Measurements from ENCODE around the gene RELB. TPM values are rescaled to one million over a fixed set of nuclear protein-coding genes. Genes with fewer than 3 reads are reported as not detected.

Gene RELB
- total and polyA plus RNA-seq, 2 donors (not counting 1 experiment from before 2014, with no cell fraction given), result 2.3 to 11.7 TPM

- no peak overlapping the region for H3K4me3 ChIP-seq (replicated peaks in 1 of 4; ENCODE audit: control extremely low read depth in 1 of 4, insufficient read depth in 1 of 4, low read depth in 3 of 4, low read length in 4 of 4)
- H3K27ac ChIP-seq (ENCODE audit: insufficient read depth, low read length), result no peak overlapping the region
Measured at GRCh38 chr19:44975444-44975843, 25.8 kb upstream of the RELB start.

GRCh38 chr19:44984005-44984404 lies 17.3 kb upstream of the RELB start:
- Histone ChIP-seq H3K9me3 (ENCODE audit: control insufficient read depth, insufficient read depth, low read depth, low read length) (no peaks in the 10 kb centered on the region), H4K20me1 (ENCODE audit: control insufficient read depth, extremely low read depth, insufficient read depth, low read length) (no peaks in the 10 kb centered on the region), H3K27ac (ENCODE audit: insufficient read depth, low read length) (no peak overlapping the region), H2AFZ (ENCODE audit: low read length) (no peak overlapping the region), H3K4me2 (ENCODE audit: extremely low read depth, insufficient read depth, low read length) (no peak overlapping the region), H3K27me3 (ENCODE audit: control insufficient read depth, insufficient read depth, low read length) (no peaks in the 10 kb centered on the region), H3K4me1 (ENCODE audit: control insufficient read depth, extremely low read depth, insufficient read depth, low read length) (no peaks in the 10 kb centered on the region), H3K36me3 (ENCODE audit: control insufficient read depth, insufficient read depth, low read length) (peaks cover 18% of the 10 kb centered on the region), H3K9ac (ENCODE audit: insufficient read depth, low read length) (no peak overlapping the region), H3K4me3 (replicated peaks in 1 of 4; ENCODE audit: control extremely low read depth in 1 of 4, insufficient read depth in 1 of 4, low read depth in 3 of 4, low read length in 4 of 4) (no peak overlapping the region), H3K79me2 (ENCODE audit: control insufficient read depth, insufficient read depth, low read length) (no peaks in the 10 kb centered on the region)
- DNase-seq (ENCODE audit: low read depth in 2 of 2), result no peak
- no peak for TF ChIP-seq EZH2 (IDR thresholded peaks at IDR 0.05; ENCODE audit: low read length, missing control alignments)
- no peak for TF ChIP-seq CTCF (conservative IDR thresholded peaks at IDR 0.05 in 1 of 2, IDR thresholded peaks at IDR 0.05 in 1 of 2; ENCODE audit: low read depth in 1 of 2, low read length in 2 of 2)

More at GRCh38 chr19:44975444-44975843, 25.8 kb upstream of the RELB start:
- Histone ChIP-seq H3K79me2 (ENCODE audit: control insufficient read depth, insufficient read depth, low read length) (no peaks in the 10 kb centered on the region), H3K27me3 (ENCODE audit: control insufficient read depth, insufficient read depth, low read length) (no peaks in the 10 kb centered on the region), H3K36me3 (ENCODE audit: control insufficient read depth, insufficient read depth, low read length) (peaks cover 29% of the 10 kb centered on the region), H3K4me2 (ENCODE audit: extremely low read depth, insufficient read depth, low read length) (no peak overlapping the region), H3K4me1 (ENCODE audit: control insufficient read depth, extremely low read depth, insufficient read depth, low read length) (no peaks in the 10 kb centered on the region), H3K9ac (ENCODE audit: insufficient read depth, low read length) (no peak overlapping the region), H3K9me3 (ENCODE audit: control insufficient read depth, insufficient read depth, low read depth, low read length) (no peaks in the 10 kb centered on the region), H2AFZ (ENCODE audit: low read length) (no peak overlapping the region), H4K20me1 (ENCODE audit: control insufficient read depth, extremely low read depth, insufficient read depth, low read length) (no peaks in the 10 kb centered on the region)
- TF ChIP-seq CTCF (conservative IDR thresholded peaks at IDR 0.05 in 1 of 2, IDR thresholded peaks at IDR 0.05 in 1 of 2; ENCODE audit: low read depth in 1 of 2, low read length in 2 of 2), result no peak
- no peak for TF ChIP-seq EZH2 (IDR thresholded peaks at IDR 0.05; ENCODE audit: low read length, missing control alignments)
- no peak for DNase-seq (ENCODE audit: low read depth in 2 of 2)

- Histone ChIP-seq H3K79me2 (ENCODE audit: control insufficient read depth, insufficient read depth, low read length) (no peaks in the 10 kb centered on the region), H3K4me1 (ENCODE audit: control insufficient read depth, extremely low read depth, insufficient read depth, low read length) (no peaks in the 10 kb centered on the region), H3K4me2 (ENCODE audit: extremely low read depth, insufficient read depth, low read length) (no peak overlapping the region), H3K9ac (ENCODE audit: insufficient read depth, low read length) (no peak overlapping the region), H3K9me3 (ENCODE audit: control insufficient read depth, insufficient read depth, low read depth, low read length) (no peaks in the 10 kb centered on the region), H3K27ac (ENCODE audit: insufficient read depth, low read length) (no peak overlapping the region), H3K36me3 (ENCODE audit: control insufficient read depth, insufficient read depth, low read length) (peaks cover 13% of the 10 kb centered on the region), H3K4me3 (replicated peaks in 1 of 4; ENCODE audit: control extremely low read depth in 1 of 4, insufficient read depth in 1 of 4, low read depth in 3 of 4, low read length in 4 of 4) (no peak overlapping the region), H3K27me3 (ENCODE audit: control insufficient read depth, insufficient read depth, low read length) (no peaks in the 10 kb centered on the region), H2AFZ (ENCODE audit: low read length) (no peak overlapping the region), H4K20me1 (ENCODE audit: control insufficient read depth, extremely low read depth, insufficient read depth, low read length) (no peaks in the 10 kb centered on the region)
- TF ChIP-seq CTCF (conservative IDR thresholded peaks at IDR 0.05 in 1 of 2, IDR thresholded peaks at IDR 0.05 in 1 of 2; ENCODE audit: low read depth in 1 of 2, low read length in 2 of 2) (no peak), EZH2 (IDR thresholded peaks at IDR 0.05; ENCODE audit: low read length, missing control alignments) (no peak)
- DNase-seq (ENCODE audit: low read depth in 2 of 2), result no peak
Measured at GRCh38 chr19:44985445-44985844, 15.8 kb upstream of the RELB start.
